ENCODE results near the gene FAM111A.

FAM111A gene

GRCh38 chr11:59171508-59172322 is 29.1 kb downstream of the FAM111A start, which contains the start of gene DTX4:
Gene DTX4 (plus strand): TSS chr11:59172132. CDS start chr11:59172596, 464 bp downstream.
- ChIA-PET POLR2A (interaction anchor here (0.6 kb wide), 1 partner anchor 26 kb away, joined by 3 read pairs; no protein-coding TSS in a partner anchor), CTCF (interaction anchor here (0.6 to 18.9 kb wide), 29 partner anchors 8 to 647 kb away, joined by 3 to 450 read pairs (median 9); partner anchors contain the start of genes FAM111A, MPEG1, OR5A1 and OR5A2)
- peak within 1 kb of the TSS; percentile 70 for H3K4me3 ChIP-seq (ENCODE audit: low read depth, low read length)
- no peak for DNase-seq (ENCODE audit: low read depth, low spot score)
- TF ChIP-seq CTCF (IDR thresholded peaks at IDR 0.05; ENCODE audit: insufficient read depth, low read length, missing control alignments) = peak; percentile 99

GRCh38 chr11:59172345-59173079 is 29.9 kb downstream of the FAM111A start:
- ChIA-PET POLR2A (no interaction called here), CTCF (interaction anchor here (0.8 to 18.9 kb wide), 23 partner anchors 9 to 648 kb away, joined by 3 to 450 read pairs (median 16); partner anchors contain the start of genes FAM111A, MPEG1 and OR5A2)
- no peak for TF ChIP-seq CTCF (IDR thresholded peaks at IDR 0.05; ENCODE audit: insufficient read depth, low read length, missing control alignments)
- H3K4me3 ChIP-seq (ENCODE audit: low read depth, low read length) = peak overlapping the region; percentile 70
- DNase-seq (ENCODE audit: low read depth, low spot score) = no peak

- H3K4me3 ChIP-seq (ENCODE audit: low read depth, low read length) = peak overlapping the region; percentile 70
- CTCF ChIA-PET = interaction anchor here (1.2 to 18.9 kb wide), 14 partner anchors 8 to 649 kb away, joined by 3 to 450 read pairs (median 32); partner anchors contain the start of genes FAM111A and MPEG1
- no peak for DNase-seq (ENCODE audit: low read depth, low spot score)
- POLR2A ChIA-PET = interaction anchor here (0.9 kb wide), 1 partner anchor 16 kb away, joined by 3 read pairs; no protein-coding TSS in a partner anchor
- TF ChIP-seq CTCF (IDR thresholded peaks at IDR 0.05; ENCODE audit: insufficient read depth, low read length, missing control alignments) = no peak
These were observed 30.7 kb downstream of the FAM111A start for GRCh38 chr11:59173080-59173963.

GRCh38 chr11:59173964-59174663 is 31.5 kb downstream of the FAM111A start:
- ChIA-PET POLR2A (interaction anchor here (0.9 kb wide), 1 partner anchor 15 kb away, joined by 3 read pairs; no protein-coding TSS in a partner anchor), CTCF (interaction anchor here (1.3 to 18.9 kb wide), 6 partner anchors 10 to 256 kb away, joined by 4 to 450 read pairs (median 56); partner anchors contain the start of gene MPEG1)
- no peak for TF ChIP-seq CTCF (IDR thresholded peaks at IDR 0.05; ENCODE audit: insufficient read depth, low read length, missing control alignments)
- H3K4me3 ChIP-seq (ENCODE audit: low read depth, low read length) = peak overlapping the region; percentile 70
- DNase-seq (ENCODE audit: low read depth, low spot score) = no peak

- no peak for TF ChIP-seq CTCF (IDR thresholded peaks at IDR 0.05; ENCODE audit: insufficient read depth, low read length, missing control alignments)
- ChIA-PET CTCF (interaction anchor here (1.3 to 18.9 kb wide), 6 partner anchors 10 to 255 kb away, joined by 4 to 450 read pairs (median 56); partner anchors contain the start of gene MPEG1), POLR2A (interaction anchor here (0.7 to 0.9 kb wide), 2 partner anchors 14 to 24 kb away, joined by 3 to 5 read pairs; no protein-coding TSS in a partner anchor)
- DNase-seq (ENCODE audit: low read depth, low spot score) = no peak
- H3K4me3 ChIP-seq (ENCODE audit: low read depth, low read length) = no peak overlapping the region
These were observed 32.0 kb downstream of the FAM111A start for GRCh38 chr11:59174664-59175033.

Measured in AG04449 (cell line).